A549 (cell line): ENCODE data around the gene JMJD6. TPM values are rescaled to one million over a fixed set of nuclear protein-coding genes. Genes with fewer than 3 reads are reported as not detected.
"Not testable (repeated sequence)": the region's sequence is repeated elsewhere in the genome, so short reads cannot be mapped to it uniquely, and the experiment has no call there.

Experiments
- ATAC-seq, 2 experiments: fragments of 200-7000 bp in 1 of 2; fragments of >200 bp in 1 of 2; cut with Nextera tagmentation in 1 of 2; cut with Tn5 transposase in 1 of 2; 3 replicates each; pipeline versions ENCODE4 v1.8.0 to v1.9.1; 2018 to 2020; ENCODE audit warnings: mild to moderate bottlenecking in 1 of 2, moderate library complexity in 1 of 2
- CTCF ChIA-PET: fragments of 300-600 bp; sonication (Branson Sonifier 250); formaldehyde crosslinking; extraction: SDS; loops from one replicate; lab custom pipeline; 2021; ENCODE audit warnings: antibody characterized with exemption, inconsistent platforms; lab: Yijun Ruan, JAX
- POLR2A ChIA-PET: fragments of 350-600 bp; formaldehyde crosslinking; extraction: SDS; loops from one replicate; lab custom pipeline; 2021; ENCODE audit warnings: antibody characterized with exemption, inconsistent platforms; lab: Yijun Ruan, JAX
- DNase-seq, 2 experiments: peaks; one replicate each; pipeline versions ENCODE4 v3.0.0 to v3.0.0-alpha.2; 2011 to 2016; ENCODE audit warnings: low read depth in 1 of 2, low spot score in 1 of 2
- FAIRE-seq: peaks from 2 replicates; lab custom pipeline; 2011; peaks lifted over from hg19 to GRCh38; lab: Jason Lieb, UNC
- H3K27ac ChIP-seq, 2 experiments: fragments of >200 bp; sonication (Bioruptor Twin); formaldehyde crosslinking; 3 replicates each; pipeline ENCODE4 v1.5.1; 2016 to 2017
- H3K4me1 ChIP-seq: fragments of >200 bp; sonication (Bioruptor Twin); formaldehyde crosslinking; 3 replicates; pipeline ENCODE4 v1.6.1; 2016
- H3K4me2 ChIP-seq: fragments of >200 bp; sonication (Bioruptor Twin); formaldehyde crosslinking; 3 replicates; pipeline ENCODE4 v1.6.1; 2016
- H3K4me3 ChIP-seq: fragments of >200 bp; sonication (Bioruptor Twin); formaldehyde crosslinking; 3 replicates; pipeline ENCODE4 v1.5.1; 2016
- H3K9me3 ChIP-seq: fragments of >200 bp; sonication (Bioruptor Twin); formaldehyde crosslinking; 3 replicates; pipeline ENCODE4 v1.6.1; 2016
- CHD2 ChIP-seq: fragments of 150-350 bp; IDR thresholded peaks from 2 replicates; pipeline ENCODE4 v1.6.1; 2014; ENCODE audit warnings: low read length; ENCODE audit not compliant: partially characterized antibody
- HOXB5 ChIP-seq: fragments of 250-450 bp; sonication (Bioruptor Pico); IDR thresholded peaks from 2 replicates; pipeline ENCODE4 v1.5.0; 2020; ENCODE audit warnings: mild to moderate bottlenecking, moderate library complexity
- JUNB ChIP-seq: fragments of >200 bp; sonication (Bioruptor Twin); formaldehyde crosslinking; IDR thresholded peaks from 2 replicates; pipeline ENCODE4 v1.6.1; 2016
- KDM1A ChIP-seq: fragments of 200-600 bp; sonication (generic); IDR thresholded peaks from 2 replicates; pipeline ENCODE4 v1.6.1; 2016; ENCODE audit warnings: low read depth, mild to moderate bottlenecking
- MAFK ChIP-seq: fragments of 450-650 bp; IDR thresholded peaks from 2 replicates; pipeline ENCODE4 v1.6.1; 2014; ENCODE audit not compliant: partially characterized antibody
- NR3C1 ChIP-seq: fragments of >200 bp; sonication (Bioruptor Twin); formaldehyde crosslinking; IDR thresholded peaks from 3 replicates; pipeline ENCODE4 v1.6.1; 2017
- POLR2AphosphoS2 ChIP-seq: conservative IDR thresholded peaks from 2 replicates; pipeline ENCODE4 v1.6.1; 2012; ENCODE audit warnings: low read length, improper control_type of control experiment, inconsistent platforms
- SMC3 ChIP-seq: fragments of >200 bp; sonication (Bioruptor Twin); formaldehyde crosslinking; IDR thresholded peaks from 3 replicates; pipeline ENCODE4 v1.6.1; 2018; ENCODE audit warnings: inconsistent platforms
- ZFP36 ChIP-seq: fragments of 450-650 bp; IDR thresholded peaks from 2 replicates; pipeline ENCODE4 v1.6.1; 2014; ENCODE audit warnings: borderline replicate concordance; ENCODE audit not compliant: partially characterized antibody
- ZSCAN20 ChIP-seq: fragments of 250-450 bp; sonication (Bioruptor Pico); IDR thresholded peaks from 2 replicates; pipeline ENCODE4 v1.8.0; 2022; ENCODE audit warnings: mild to moderate bottlenecking, moderate library complexity
- WGBS: methylation state at CpG from one replicate; pipeline ENCODE4 v1.1.6; 2017; ENCODE audit errors: missing lambda C conversion rate; 5-methylcytosine and 5-hydroxymethylcytosine counted together
- polyA plus RNA-seq, 4 experiments: library from polyadenylated mRNA; depleted of rRNA in 3 of 4; stranded (reverse); fragments of >200 nt; fragmentation: RNase III in 1 of 4; extraction: RNeasy Plus Mini Kit Qiagen cat#74134 plus additional on column Dnase treatment in 1 of 4; gene quantifications; 2 replicates in 3 of 4; 3 replicates in 1 of 4; pipeline ENCODE4 v1.2.3, GENCODE V29; 2011 to 2017
- TF ChIP-seq, protein P1 (sequence below): IDR thresholded peaks from 2 replicates; pipeline ENCODE4 v1.6.1; 2012
- TF ChIP-seq, protein P2 (sequence below): fragments of 250-450 bp; sonication (Bioruptor Pico); IDR thresholded peaks from 2 replicates; pipeline ENCODE4 v1.5.0; 2020; ENCODE audit warnings: low read depth, mild to moderate bottlenecking, moderate library complexity
- TF ChIP-seq, protein P3 (sequence below): fragments of >200 bp; sonication (Bioruptor Twin); formaldehyde crosslinking; IDR thresholded peaks from 3 replicates; pipeline ENCODE4 v1.6.1; 2016
- TF ChIP-seq, protein P4 (sequence below): IDR thresholded peaks from 2 replicates; pipeline ENCODE4 v1.6.1; 2012

JMJD6 gene
- polyA plus RNA-seq, 2 of the 4 experiments (the other 2 are of a cell fraction) = 17.5 to 53.3 TPM

DNA sequence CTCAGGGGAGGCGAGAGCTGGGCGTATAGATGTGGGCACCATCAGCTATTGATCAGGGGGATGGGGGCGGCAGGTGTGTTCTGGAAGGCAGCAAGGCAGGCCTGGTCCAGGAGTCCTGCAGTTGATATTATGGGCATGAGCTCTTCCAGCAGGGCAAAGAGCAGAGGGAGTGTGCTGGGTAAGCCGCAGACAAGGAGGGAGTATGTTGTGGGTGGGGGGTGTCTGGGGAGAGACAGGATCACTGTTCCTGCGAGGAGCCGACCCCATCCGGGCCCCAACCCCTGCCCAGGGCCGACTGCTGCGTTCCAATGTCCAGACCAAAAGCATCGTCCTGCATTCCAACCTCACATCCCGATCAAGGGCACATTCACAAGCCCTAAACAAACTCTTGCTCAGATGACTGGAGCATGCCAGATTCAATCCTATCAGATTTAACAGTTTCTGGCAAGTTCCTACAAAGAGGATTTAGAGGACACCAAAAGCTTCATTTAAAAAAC lies 24.9 kb downstream of the JMJD6 start:
- TF ChIP-seq CHD2 = no peak
- TF ChIP-seq, protein P1, sequence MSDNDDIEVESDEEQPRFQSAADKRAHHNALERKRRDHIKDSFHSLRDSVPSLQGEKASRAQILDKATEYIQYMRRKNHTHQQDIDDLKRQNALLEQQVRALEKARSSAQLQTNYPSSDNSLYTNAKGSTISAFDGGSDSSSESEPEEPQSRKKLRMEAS = no peak
- no peak for TF ChIP-seq POLR2AphosphoS2
- TF ChIP-seq NR3C1 = no peak
- TF ChIP-seq, protein P2, sequence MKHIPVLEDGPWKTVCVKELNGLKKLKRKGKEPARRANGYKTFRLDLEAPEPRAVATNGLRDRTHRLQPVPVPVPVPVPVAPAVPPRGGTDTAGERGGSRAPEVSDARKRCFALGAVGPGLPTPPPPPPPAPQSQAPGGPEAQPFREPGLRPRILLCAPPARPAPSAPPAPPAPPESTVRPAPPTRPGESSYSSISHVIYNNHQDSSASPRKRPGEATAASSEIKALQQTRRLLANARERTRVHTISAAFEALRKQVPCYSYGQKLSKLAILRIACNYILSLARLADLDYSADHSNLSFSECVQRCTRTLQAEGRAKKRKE = no peak
- no peak for TF ChIP-seq SMC3
- TF ChIP-seq KDM1A = no peak
- TF ChIP-seq, protein P3, sequence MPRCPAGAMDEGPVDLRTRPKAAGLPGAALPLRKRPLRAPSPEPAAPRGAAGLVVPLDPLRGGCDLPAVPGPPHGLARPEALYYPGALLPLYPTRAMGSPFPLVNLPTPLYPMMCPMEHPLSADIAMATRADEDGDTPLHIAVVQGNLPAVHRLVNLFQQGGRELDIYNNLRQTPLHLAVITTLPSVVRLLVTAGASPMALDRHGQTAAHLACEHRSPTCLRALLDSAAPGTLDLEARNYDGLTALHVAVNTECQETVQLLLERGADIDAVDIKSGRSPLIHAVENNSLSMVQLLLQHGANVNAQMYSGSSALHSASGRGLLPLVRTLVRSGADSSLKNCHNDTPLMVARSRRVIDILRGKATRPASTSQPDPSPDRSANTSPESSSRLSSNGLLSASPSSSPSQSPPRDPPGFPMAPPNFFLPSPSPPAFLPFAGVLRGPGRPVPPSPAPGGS = no peak
- Histone ChIP-seq H3K4me2 (no peak overlapping the region), H3K4me1 (no peaks in the 10 kb centered on the region), H3K4me3 (no peak overlapping the region), H3K9me3 (no peaks in the 10 kb centered on the region), H3K27ac (no peak overlapping the region)
- WGBS = 87% methylated on average over 11 of the region's 11 CpGs
- DNase-seq = no peak
- ATAC-seq = peak in 1 of 2 experiments; percentile 19; a peak in 1 of 6 replicates
- CTCF ChIA-PET = interaction anchor here (0.7 to 26.0 kb wide), 5 partner anchors 11 to 240 kb away, joined by 3 to 456 read pairs (median 14); no protein-coding TSS in a partner anchor
- POLR2A ChIA-PET = no interaction called here
- FAIRE-seq = peak; percentile 39

DNA sequence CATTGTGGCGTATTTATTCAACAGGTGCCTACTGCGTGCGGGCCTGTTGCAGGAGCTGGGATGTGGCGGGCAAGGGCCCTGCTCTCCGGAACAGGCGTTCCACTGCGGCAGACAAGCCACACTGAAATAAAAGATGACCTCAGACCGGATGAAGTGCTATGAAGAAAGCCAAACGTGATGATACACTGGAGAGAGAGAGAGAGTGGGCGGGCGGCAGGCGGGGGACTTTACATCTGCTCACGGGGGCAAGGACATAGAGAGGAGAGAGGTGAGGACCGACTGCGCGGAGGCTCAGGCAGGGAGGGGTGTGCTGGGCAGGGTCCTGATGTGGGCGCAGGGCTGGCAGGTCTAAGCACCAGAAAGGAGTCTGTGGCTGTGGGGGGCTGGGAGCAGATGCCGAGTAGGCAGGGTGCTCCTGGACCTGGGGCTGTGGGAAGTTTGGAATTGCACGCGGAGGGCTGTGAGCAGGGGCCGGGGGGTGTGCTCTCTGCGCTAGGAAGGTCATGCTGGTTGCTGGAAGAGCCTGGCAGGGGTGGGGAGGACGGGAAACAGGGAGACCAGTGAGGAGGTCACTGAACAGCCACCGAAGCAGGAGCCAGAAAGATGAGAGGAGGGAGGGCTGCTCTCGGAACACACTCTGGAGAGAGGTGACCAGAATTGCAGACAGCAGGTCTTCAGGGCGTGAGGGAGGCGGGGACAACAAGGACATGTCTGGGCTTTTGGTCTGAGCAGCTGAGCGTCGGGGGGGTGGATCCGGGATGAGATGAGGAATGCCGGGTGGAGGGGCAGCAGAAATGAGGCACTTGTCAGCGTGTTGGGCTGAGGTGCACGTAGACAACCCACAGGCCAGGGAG lies 25.6 kb downstream of the JMJD6 start:
- ChIA-PET POLR2A (no interaction called here), CTCF (interaction anchor here (3.4 to 26.0 kb wide), 3 partner anchors 11 to 177 kb away, joined by 14 to 456 read pairs (median 56); no protein-coding TSS in a partner anchor)
- WGBS = 88% methylated on average over 33 of the region's 33 CpGs
- Histone ChIP-seq H3K4me1 (no peaks in the 10 kb centered on the region), H3K9me3 (no peaks in the 10 kb centered on the region), H3K4me3 (no peak overlapping the region), H3K27ac (no peak overlapping the region), H3K4me2 (no peak overlapping the region)
- no peak for DNase-seq
- TF ChIP-seq MAFK (no peak), JUNB (no peak), HOXB5 (CRISPR knock-in tag) (no peak)
- FAIRE-seq = no peak
- ATAC-seq = peak; percentile 14; a peak in 3 of 6 replicates

DNA sequence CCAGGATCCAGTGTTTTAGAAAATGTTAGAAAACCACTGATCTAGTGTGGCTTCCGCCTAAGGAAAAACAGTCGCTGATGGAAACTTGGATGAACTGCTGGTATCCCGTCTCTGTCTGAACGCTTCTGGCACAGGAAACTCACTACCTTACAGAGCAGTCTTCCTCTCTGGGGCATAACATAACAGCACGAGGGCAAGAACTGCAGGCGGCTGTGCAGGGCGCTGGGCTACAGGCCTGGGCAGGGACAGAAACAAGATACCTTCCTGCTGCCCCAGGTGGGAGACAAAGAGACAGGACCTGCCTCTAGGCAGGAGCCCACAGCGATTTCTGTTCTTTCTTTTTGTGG lies 26.2 kb downstream of the JMJD6 start:
- no peak overlapping the region for H3K4me2 ChIP-seq
- H3K4me3 ChIP-seq = no peak overlapping the region
- no peak for DNase-seq
- H3K4me1 ChIP-seq = no peaks in the 10 kb centered on the region
- H3K9me3 ChIP-seq = no peaks in the 10 kb centered on the region
- no peak for TF ChIP-seq SMC3
- TF ChIP-seq, protein P4, sequence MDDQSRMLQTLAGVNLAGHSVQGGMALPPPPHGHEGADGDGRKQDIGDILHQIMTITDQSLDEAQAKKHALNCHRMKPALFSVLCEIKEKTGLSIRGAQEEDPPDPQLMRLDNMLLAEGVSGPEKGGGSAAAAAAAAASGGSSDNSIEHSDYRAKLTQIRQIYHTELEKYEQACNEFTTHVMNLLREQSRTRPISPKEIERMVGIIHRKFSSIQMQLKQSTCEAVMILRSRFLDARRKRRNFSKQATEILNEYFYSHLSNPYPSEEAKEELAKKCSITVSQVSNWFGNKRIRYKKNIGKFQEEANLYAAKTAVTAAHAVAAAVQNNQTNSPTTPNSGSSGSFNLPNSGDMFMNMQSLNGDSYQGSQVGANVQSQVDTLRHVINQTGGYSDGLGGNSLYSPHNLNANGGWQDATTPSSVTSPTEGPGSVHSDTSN = no peak
- TF ChIP-seq ZSCAN20 (CRISPR knock-in tag) = no peak
- no peak for TF ChIP-seq ZFP36
- POLR2A ChIA-PET = no interaction called here
- CTCF ChIA-PET = interaction anchor here (20.1 kb wide), 1 partner anchor 14 kb away, joined by 456 read pairs; the partner anchor contains the start of genes JMJD6, METTL23 and MXRA7
- ATAC-seq = no peak
- 92% methylated on average over 8 of the region's 8 CpGs for WGBS
- no peak for FAIRE-seq
- H3K27ac ChIP-seq = no peak overlapping the region

DNA sequence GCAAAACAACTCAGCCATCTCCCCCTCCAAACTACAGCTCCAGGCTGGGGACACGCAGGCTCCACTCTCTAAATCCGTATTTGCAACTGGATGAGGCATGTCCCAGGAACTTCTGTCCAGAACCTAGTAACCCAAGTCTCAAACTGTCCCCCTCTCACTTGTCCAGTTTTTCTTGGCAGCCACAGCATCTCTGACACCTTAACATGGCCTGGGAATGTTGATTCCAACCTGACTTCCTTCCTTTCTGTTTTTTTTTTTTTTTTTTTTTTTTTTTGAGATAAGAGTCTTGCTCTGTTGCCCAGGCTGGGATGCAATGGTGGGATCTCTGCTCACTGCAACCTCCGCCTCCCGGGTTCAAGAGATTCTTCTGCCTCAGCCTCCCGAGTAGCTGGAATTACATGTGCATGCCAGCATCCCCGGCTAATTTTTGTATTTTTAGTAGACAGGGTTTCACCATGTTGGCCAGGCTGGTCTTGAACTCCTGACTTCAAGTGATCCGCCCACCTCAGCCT lies 27.9 kb downstream of the JMJD6 start:
- ATAC-seq, H3K4me1 ChIP-seq, DNase-seq, FAIRE-seq, H3K9me3 ChIP-seq, H3K4me3 ChIP-seq, H3K27ac ChIP-seq, H3K4me2 ChIP-seq: not testable (repeated sequence)
- ChIA-PET POLR2A (interaction anchor here (1.2 kb wide), 1 partner anchor 10 kb away, joined by 4 read pairs; no protein-coding TSS in a partner anchor), CTCF (interaction anchor here (0.9 to 20.1 kb wide), 3 partner anchors 15 to 141 kb away, joined by 3 to 456 read pairs (median 78); partner anchors contain the start of genes JMJD6, METTL23 and MXRA7)
- WGBS = 80% methylated on average over 7 of the region's 7 CpGs
